Rectal smooth muscle tissue (tissue), 1 donor: ENCODE results near the gene PROC.

Source experiments
- H3K27ac ChIP-seq: one replicate; pipeline ENCODE4 v1.7.0; 2013; ENCODE audit warnings: low read depth, low read length, inconsistent platforms
- H3K27me3 ChIP-seq: one replicate; pipeline ENCODE4 v1.7.0; 2013; ENCODE audit warnings: low read length; ENCODE audit not compliant: control insufficient read depth, insufficient read depth
- H3K36me3 ChIP-seq: one replicate; pipeline ENCODE4 v1.7.0; 2013; ENCODE audit warnings: low read length; ENCODE audit not compliant: control insufficient read depth, insufficient read depth
- H3K4me1 ChIP-seq: one replicate; pipeline ENCODE4 v1.7.0; 2013; ENCODE audit warnings: low read length; ENCODE audit not compliant: control insufficient read depth, insufficient read depth
- H3K4me3 ChIP-seq: one replicate; pipeline ENCODE4 v1.7.0; 2013; ENCODE audit warnings: low read length
- H3K9ac ChIP-seq: one replicate; pipeline ENCODE4 v1.7.0; 2013; ENCODE audit warnings: low read length

The PROC gene

DNA sequence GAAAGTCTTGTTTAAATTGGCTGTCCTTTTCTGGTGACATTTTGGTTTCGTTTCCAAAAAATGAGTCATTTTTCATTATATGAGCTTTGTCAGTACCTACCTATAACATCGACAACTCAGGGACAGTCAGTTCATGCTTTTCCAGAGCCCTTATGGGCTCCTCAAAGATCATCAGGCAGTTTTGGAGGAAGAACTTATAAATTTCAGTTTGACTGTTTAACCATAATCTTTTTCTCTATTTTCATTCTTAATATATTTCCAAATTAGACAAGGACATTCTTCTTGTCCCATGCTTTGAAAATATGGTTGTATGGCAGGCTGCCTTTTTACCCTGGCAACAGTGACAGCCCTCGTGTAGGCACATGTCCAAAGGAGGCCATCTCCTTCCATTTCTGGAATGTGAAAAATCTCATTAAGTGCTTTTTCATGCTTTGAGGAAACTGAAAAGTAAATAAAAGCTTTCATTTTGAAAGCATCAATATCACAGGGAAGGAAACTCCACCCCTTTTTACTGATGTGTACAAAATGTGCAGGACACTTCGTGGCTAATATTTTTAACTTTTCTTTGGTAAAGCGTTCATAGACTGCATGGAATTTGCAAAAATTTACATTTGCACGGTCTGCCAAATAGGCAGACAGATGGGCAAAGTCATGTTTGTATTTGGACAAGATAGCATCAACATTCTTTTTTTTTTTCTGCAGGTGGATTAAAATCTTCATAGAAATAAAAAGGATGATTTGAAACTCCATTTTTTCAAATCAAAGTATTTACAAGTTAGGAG is 7.2 kb upstream of the PROC start:
- Histone ChIP-seq H3K9ac (no peak overlapping the region), H3K4me1 (peaks cover 3% of the 10 kb centered on the region)

DNA sequence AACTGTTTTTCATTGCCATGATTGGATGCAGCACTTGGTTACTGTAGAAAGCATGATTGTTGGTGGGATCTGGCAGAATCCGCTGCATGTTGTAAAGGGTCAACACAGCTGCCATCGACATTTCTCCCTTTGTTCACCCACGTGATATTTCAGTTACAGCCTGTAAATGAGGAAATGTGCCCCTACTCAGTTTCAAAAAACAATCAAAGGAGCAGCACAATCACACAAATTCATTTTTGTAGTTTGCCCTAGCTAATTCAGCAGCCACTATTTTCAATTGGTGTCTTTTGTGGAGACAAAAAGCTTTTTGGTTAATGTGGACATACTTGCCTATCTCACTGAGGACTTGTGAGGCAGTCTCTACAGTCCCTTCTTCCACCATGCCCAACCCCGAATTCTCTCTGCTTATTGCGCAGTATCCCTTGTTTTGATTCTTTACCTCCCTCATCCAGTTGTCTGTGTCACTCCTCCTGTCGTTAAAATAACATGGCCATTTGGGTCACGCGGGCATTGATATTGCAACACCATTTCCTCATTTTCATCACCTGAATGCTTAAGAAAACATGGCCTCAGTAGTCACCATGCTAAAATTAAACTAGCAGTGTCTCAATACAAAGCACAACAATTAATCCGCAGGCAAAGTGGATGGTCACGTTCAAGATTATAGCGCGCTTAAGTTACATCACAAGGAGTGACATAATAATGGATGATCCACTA is 6.4 kb upstream of the PROC start:
- H3K4me1 ChIP-seq = peaks cover 3% of the 10 kb centered on the region
- H3K4me3 ChIP-seq = no peak overlapping the region
- H3K36me3 ChIP-seq = no peaks in the 10 kb centered on the region
- H3K27ac ChIP-seq = no peak overlapping the region
- H3K9ac ChIP-seq = no peak overlapping the region
- no peaks in the 10 kb centered on the region for H3K27me3 ChIP-seq

More for the DNA sequence above, 7.2 kb upstream of the PROC start:
- Histone ChIP-seq H3K36me3 (no peaks in the 10 kb centered on the region), H3K27ac (peak overlapping the region; percentile 24), H3K4me3 (no peak overlapping the region), H3K27me3 (no peaks in the 10 kb centered on the region)

DNA sequence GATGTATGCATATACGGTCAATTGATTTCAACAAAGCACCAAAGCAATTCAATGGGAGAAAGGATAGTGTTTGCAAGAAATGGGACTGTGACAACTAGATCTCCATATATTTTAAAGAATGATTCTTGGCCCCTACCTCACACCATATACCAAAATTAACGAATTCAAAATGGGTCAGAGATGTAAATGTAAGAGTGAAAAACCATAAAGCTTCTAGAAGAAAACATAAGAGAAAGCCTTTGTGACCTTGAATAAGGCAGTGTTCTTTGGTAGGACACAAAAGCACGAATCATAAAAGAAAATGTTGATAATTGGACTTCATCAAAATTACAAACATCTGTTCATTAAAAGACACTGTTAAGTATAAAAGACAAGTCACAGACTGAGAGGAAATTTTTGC is 5.0 kb upstream of the PROC start:
- H3K4me3 ChIP-seq = no peak overlapping the region

DNA sequence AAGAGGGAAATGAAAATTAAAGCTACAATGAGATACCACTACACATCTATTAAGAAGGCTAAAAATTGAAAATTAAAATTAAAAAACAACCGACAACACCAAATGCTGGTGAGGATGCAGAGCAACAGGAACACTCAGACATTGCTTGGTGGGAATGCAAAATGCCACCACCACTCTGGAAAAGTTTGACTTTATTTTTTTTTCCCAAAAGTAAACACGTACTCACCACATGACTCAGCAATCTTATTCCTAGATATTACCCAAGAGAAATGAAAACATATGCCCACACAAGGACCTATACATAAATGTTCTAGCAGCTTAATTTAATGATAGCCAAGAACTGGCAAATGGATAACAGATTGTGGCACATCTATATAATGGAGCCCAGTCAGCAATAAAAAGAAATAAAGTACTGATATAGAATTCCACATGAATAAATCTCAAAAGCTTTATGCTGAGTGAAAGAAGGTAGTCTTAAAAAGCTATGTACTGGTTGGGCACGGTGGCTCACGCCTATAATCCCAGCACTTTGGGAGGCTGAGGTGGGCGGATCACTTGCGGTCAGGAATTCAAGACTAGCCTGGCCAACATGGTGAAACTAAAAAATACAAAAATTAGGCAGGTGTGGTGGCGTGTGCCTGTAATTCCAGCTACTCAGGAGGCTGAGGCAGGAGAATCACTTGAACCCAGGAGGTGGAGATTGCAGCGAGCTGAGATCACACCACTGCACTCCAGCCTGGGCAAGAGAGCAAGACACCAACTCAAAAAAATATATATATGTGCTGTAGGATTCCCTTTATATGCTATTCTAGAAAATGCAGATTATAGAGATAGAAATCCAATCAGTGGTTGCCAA is 4.2 kb upstream of the PROC start:
- no peak overlapping the region for H3K4me3 ChIP-seq
- H3K27ac ChIP-seq = no peak overlapping the region
- no peak overlapping the region for H3K9ac ChIP-seq
- no peaks in the 10 kb centered on the region for H3K27me3 ChIP-seq
- no peaks in the 10 kb centered on the region for H3K36me3 ChIP-seq
- no peaks in the 10 kb centered on the region for H3K4me1 ChIP-seq

More for the DNA sequence above, 5.0 kb upstream of the PROC start:
- no peaks in the 10 kb centered on the region for H3K4me1 ChIP-seq
- H3K27me3 ChIP-seq = no peaks in the 10 kb centered on the region
- no peak overlapping the region for H3K9ac ChIP-seq
- H3K36me3 ChIP-seq = no peaks in the 10 kb centered on the region
- H3K27ac ChIP-seq = no peak overlapping the region

DNA sequence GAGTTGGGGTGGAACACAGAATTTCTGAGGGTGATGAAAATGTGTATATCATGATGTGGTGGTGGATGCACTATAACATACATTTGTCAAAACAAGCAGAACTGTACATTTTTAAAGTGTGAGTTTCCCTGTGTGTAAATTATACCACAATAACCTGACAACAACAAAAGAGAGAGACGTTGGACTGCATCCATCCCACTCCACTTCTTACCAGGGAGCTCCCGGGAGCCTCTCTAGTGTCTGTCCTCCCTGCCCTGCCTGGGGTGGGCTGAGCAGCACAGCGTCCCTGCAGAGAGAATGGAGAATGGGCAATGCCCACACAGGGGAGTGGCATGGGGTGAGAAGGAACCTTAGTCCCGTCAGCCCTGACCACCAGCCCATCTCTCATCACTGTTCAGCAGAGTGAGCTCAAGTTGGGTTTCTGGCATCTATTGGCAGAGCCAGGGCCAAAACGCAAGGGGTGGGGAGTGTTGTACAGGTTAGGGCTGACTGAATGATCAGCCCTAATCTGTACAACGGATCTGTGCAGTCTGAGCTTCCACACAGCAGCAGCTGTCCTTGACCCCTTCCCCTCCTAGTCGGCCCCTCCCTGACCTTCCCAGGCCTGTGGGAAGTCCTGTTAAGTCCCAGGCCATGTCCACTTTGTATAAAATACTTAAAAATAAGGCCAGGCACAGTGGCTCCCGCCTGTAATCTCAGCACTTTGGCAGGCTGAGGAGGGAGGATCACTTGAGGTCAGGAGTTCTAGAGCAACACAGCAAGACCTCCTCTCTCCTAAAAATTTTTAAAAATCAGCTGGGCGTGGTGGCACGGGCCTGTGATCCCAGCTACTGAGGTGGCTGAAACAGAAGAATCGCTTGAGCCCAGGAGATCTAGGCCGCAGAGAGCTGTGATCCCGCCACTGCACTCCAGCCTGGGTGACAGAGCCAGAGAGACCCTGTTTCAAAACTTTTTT is 3.3 kb upstream of the PROC start:
- Histone ChIP-seq H3K36me3 (no peaks in the 10 kb centered on the region), H3K27me3 (no peaks in the 10 kb centered on the region), H3K9ac (no peak overlapping the region), H3K27ac (no peak overlapping the region), H3K4me3 (no peak overlapping the region), H3K4me1 (no peaks in the 10 kb centered on the region)

DNA sequence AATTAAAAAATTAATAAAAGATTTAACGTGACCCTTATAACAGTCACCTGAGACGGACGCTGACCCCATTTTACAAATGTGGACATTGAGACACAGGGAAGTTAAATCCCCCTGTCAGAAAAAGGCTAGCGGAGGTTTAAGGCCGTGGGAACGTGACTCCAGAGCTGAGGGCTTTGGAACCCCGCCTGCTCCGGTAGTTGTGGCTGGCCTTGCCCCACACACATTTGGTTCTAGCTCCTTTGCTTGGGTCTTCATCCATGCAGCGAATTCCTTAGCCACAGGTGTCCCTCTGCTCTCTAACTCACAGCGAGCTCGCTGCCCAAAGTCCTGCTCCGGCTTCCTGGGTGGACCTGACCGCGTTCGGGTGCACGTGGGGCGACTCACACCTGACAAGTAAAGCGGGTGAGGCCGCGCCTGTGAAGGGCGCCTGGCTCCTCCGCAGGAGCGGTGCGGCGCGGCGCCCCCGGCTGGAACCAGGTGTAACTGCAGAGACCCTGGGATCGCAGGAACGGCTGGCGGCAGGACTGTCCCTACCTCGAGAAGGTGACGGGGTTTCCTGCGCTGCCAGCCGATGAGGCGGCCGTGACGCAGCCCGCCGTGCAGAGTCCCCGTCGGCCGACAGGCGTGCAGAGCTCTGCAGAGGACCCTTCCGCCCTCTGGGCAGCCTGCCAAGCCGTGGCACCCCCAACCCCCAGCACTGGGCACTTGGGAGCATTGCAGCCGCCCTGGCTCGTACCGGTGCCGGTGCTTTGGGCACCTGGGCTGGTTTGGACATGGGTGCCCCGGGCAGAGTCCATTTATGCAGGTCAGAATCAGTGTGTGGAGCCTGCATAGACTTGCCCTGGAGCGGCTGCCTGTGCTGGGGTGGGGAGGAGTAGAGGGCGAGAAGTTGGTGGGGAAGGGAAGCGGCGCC is 2.4 kb upstream of the PROC start:
- Histone ChIP-seq H3K27me3 (no peaks in the 10 kb centered on the region), H3K4me1 (no peaks in the 10 kb centered on the region), H3K9ac (no peak overlapping the region), H3K4me3 (peak overlapping the region; percentile 65), H3K27ac (no peak overlapping the region), H3K36me3 (no peaks in the 10 kb centered on the region)

DNA sequence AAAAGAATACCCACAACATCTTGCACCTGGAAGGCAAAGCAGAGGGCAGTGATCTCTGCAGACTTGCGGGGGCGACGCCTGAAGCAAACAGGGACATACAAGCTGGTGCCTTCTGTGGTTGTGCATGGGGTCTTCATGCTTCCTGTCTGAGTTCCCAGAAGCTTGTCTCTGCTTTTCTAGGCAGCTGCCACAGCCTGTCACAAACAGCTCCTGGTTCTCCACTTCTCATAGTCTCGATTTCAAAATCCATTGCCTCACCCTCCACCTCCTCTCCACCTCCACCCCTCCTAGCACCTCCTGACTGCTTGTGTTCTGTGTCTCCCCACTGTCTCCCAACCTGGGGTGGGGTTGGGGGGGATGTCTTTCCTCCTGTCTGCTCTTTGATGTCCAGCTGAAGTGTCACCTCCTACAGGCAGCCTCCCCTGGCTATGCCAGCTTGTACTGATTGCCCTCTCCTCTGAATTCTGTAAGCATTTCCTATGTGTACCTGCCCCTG is 1.7 kb upstream of the PROC start:
- H3K9ac ChIP-seq = no peak overlapping the region
- H3K27ac ChIP-seq = no peak overlapping the region
- peaks cover 2% of the 10 kb centered on the region for H3K27me3 ChIP-seq
- H3K4me1 ChIP-seq = no peaks in the 10 kb centered on the region
- peak overlapping the region; percentile 65 for H3K4me3 ChIP-seq
- no peaks in the 10 kb centered on the region for H3K36me3 ChIP-seq

DNA sequence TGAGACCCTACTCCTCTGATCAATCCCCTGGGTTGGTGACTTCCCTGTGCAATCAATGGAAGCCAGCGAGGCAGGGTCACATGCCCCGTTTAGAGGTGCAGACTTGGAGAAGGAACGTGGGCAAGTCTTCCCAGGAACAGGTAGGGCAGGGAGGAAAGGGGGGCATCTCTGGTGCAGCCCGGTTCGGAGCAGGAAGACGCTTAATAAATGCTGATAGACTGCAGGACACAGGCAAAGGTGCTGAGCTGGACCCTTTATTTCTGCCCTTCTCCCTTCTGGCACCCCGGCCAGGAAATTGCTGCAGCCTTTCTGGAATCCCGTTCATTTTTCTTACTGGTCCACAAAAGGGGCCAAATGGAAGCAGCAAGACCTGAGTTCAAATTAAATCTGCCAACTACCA is 821 bp upstream of the PROC start:
- H3K27ac ChIP-seq = no peak overlapping the region
- H3K9ac ChIP-seq = no peak overlapping the region
- H3K4me1 ChIP-seq = no peaks in the 10 kb centered on the region
- no peaks in the 10 kb centered on the region for H3K36me3 ChIP-seq
- H3K4me3 ChIP-seq = no peak overlapping the region
- peaks cover 5% of the 10 kb centered on the region for H3K27me3 ChIP-seq

DNA sequence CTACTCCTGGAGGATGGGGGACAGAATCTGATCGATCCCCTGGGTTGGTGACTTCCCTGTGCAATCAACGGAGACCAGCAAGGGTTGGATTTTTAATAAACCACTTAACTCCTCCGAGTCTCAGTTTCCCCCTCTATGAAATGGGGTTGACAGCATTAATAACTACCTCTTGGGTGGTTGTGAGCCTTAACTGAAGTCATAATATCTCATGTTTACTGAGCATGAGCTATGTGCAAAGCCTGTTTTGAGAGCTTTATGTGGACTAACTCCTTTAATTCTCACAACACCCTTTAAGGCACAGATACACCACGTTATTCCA is 844 bp downstream of the PROC start:
- Histone ChIP-seq H3K9ac (no peak overlapping the region), H3K4me3 (no peak overlapping the region), H3K27me3 (peaks cover 5% of the 10 kb centered on the region), H3K36me3 (no peaks in the 10 kb centered on the region), H3K27ac (no peak overlapping the region), H3K4me1 (no peaks in the 10 kb centered on the region)

DNA sequence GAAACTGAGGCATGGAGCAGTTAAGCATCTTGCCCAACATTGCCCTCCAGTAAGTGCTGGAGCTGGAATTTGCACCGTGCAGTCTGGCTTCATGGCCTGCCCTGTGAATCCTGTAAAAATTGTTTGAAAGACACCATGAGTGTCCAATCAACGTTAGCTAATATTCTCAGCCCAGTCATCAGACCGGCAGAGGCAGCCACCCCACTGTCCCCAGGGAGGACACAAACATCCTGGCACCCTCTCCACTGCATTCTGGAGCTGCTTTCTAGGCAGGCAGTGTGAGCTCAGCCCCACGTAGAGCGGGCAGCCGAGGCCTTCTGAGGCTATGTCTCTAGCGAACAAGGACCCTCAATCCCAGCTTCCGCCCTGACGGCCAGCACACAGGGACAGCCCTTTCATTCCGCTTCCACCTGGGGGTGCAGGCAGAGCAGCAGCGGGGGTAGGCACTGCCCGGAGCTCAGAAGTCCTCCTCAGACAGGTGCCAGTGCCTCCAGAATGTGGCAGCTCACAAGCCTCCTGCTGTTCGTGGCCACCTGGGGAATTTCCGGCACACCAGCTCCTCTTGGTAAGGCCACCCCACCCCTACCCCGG is 1.3 kb downstream of the PROC start:
- Histone ChIP-seq H3K9ac (no peak overlapping the region), H3K4me1 (no peaks in the 10 kb centered on the region), H3K27me3 (peaks cover 5% of the 10 kb centered on the region), H3K4me3 (no peak overlapping the region), H3K36me3 (no peaks in the 10 kb centered on the region), H3K27ac (no peak overlapping the region)
